NOMO-1 (cell line): ENCODE measurements around the gene CGB8.
"Not testable (repeated sequence)": the region's sequence is repeated elsewhere in the genome, so short reads cannot be mapped to it uniquely, and the experiment has no call there.

Experiments
- DNase-seq, 2 experiments: peaks; one replicate each; lab custom pipeline; 2025; ENCODE audit not compliant: unreplicated experiment in 2 of 2; lab: John Stamatoyannopoulos, UW

CGB8 gene

DNA sequence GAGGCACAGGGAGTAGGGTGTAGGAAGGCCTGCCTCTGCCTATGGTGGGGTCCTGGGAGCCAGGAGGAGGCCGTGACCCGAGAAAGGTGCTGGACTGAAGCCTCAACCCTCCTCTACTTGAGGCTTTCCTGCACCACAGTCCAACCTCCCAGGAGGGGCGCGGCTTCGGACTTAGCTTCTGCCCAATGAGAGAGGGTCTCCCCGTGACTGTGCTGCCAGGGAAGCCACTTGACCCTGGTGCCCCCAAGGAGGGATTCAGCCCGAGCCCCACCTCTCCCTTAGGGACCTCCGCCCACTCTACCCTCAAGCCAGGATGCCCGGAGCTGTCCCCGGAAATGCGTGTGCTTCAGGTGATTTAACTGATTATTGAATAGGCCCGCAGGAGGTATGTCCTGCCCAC, at the start of gene CGB8:
Gene CGB8 (minus strand): TSS at position 101 of the 400 bp plus-strand sequence. CDS start 372 bp downstream, outside the sequence.
- not testable (repeated sequence) for DNase-seq

DNA sequence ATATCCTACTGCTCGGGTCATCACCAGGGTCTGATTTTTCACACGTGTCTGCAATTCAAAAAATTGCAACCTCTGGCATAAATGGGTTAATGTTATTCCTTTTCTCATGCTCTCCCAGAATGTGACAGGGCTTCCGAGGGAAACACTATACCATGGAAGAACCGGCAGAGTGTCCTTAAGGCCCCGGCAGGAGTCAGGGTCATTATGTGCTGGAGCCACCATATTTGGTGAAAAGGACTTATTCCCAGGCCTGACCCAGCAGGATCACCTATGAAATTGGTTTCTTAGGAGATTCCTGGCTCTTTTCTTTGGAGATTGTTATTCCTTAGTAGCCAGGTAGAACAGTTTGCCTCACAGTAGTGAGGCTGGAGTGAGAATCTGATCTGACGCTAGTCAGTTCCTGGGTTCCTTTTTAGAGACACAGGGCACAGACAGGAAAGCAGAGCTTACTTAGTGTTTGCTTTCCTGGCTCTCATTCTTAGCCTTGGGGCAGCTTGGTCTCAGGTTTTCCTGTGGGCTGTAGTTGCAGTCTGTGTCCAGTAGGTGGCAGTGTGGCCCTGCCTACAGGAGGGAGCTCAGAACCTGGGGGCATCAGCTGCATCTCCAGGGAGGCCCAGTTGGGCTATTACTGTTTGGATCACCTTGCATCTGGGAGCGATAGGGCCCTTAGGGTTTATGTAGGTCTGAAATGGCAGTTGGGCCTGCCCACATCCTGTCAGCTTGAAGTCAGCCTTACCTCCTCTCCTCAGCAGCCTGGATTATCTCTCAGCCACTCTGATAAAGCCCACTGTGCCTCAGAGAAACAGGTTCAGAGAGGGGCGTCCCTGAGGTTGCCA, 48.8 kb upstream of the CGB8 start:
- peak; percentile 56 to 66 for DNase-seq

DNA sequence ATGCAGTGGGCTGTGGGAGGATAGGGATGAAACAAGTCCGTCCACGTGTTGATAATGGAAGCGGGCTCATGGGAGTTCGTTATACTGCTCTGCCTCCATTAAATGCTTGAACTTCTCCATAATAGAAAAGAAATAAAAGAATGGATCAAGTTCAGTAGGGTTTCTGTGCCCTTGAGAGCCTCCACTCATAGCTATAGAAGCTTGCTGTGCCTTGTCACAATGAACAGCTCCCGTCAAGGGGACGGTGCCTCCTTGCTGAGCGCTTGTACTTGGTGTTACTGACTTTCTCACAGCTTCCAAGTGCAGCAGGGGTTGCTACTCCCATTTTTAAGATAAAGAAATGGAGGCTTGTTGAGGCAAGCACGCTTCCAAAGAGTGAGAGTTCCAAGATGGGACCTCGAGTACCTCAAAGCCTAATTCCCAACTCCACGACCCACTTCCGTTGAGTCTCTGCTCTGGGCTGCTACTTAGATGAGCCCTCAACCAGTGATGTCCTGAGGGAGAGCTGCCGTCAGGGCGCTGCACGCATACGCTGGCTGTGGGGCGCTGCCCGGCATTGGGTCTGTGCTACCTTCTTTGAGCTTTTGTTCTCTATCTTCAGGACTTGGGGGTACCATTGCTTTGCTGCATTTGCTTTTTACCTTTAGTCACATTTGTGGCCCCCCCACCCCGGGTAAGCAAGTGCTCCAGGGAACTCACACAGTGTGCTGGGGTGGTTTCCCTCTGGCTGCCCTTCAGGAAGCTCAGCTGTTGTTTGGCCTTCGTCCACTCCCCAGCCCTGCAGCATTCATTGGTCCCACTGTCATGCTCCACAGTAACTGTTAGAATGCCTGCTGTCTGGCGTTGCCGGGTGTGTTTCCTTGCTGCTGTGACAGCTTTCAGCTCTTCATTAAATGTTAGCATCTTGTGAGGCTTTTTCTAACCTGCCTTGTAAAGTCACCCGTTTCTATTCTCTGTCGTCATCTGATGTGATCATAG, 45.9 kb upstream of the CGB8 start:
- DNase-seq, result no peak

DNA sequence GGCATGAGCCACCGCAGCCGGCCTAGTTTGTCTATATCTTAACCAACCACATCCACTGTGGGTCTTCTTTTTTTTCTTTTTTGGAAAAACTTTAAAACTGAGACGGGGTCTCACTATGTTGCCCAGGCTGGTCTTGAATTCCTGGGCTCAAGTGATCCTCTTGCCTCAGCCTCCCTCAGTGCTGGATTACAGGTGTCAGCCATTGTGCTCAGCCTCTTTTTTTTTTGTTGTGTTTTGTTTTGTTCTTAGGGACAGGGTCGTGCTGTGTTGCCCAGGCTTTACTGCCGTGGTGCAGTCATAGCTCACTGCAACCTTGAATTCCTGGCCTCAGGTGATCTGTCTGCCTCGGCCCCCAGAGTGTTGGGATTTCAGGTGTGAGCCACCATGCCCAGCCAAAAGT, 43.8 kb upstream of the CGB8 start:
- no peak for DNase-seq

DNA sequence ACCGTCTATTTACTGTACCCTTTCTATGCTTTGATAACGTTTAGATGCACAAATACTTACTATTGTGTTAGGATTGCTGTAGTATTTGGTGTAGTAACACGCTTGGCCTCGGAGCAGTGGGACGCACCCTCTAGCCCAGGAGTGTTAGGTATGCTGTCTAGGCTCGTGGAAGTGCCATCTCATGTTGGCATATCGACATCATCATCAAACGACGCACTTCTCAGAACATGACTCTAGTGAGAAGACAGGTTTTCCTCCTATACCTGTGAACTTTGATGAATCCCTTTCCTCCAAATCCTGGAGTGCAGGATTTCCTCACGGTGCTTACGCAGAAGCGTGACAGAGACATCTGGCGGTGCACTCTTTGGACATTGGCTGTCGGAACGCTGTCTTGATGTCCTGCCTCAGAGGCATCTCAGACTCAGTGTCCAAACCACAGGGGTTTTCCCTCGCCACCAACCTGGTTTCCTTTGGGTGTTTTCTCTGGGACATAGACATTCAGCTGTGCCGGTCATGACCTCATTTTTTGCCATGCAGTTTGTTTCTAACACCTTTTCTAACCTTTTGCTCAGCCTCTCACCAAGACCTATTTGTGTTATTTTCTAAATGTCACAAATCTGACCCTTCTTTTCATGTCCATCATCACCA, 42.6 kb upstream of the CGB8 start:
- no peak for DNase-seq

DNA sequence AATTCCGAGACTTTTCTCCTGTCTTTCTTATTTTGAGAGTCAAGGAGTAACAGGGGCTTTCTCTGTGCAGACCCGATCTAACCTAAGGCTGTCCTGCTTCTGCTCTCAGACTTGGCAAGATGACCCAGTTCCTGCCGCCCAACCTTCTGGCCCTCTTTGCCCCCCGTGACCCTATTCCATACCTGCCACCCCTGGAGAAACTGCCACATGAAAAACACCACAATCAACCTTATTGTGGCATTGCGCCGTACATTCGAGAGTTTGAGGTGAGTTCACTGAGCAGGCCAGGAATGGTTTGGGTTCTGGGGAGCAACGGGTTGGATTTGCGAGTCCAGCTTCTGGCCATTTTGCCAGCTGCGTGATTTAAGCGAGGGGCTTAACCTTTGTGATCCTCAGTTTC, 37.4 kb upstream of the CGB8 start:
- no peak for DNase-seq

DNA sequence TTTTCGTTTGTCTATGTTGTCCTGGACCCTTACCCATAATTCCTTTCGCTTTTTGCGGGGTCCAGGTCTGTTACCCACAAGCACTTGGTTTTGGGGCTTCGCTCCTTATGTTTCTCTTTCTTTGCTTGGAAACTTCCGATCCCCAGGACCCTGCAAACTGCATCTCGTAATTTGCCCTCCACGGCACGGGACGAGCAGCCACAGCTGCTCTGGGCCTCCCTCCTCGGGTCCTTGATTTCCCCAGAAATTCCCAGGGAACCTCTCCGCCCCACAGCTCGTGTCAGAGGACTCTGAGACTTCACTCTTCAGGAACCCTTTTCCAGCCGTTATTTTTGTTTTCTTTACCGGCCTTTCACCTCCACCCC, 36.9 kb upstream of the CGB8 start:
- no peak for DNase-seq

DNA sequence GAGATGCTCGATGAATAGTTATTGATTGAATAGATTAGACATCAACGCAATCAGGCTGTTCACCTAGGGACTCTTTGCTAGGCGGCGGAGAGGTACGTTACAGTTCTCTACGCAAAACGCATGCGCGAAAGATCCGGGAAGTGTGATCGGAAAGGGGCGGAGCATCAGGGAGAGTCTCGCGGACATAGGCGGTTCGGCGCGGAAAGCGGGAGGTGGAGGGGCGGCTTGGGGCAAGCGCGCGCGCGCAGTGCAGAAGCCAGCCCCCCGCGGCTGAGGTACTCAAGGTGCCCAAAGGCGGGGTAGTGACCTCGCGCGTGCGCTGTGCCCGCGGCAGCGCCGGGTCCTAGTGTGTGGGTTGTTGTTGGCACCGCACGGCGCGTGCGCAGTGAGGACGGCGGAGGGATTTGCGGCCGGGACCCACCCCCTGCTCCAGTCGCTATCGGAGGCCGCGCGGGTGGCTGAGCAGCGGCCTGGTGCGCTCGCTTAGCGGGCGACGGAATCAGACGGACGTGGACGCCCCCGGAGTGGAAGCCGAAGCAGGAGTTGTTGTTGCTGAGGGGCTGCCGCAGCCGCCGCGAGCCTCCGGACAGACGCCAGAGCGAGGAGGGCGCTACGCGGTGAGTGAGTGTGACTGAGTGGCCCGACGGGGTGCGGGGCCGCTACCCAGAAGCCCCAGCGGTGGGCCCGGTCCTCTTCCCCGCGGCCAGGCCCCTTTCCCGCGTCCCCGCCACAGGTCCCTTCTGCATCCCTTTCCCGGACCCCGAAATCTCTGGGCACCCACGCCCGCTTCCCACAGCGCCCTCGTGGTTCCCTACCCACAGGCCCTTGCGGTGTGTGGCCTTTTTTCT, 36.3 kb upstream of the CGB8 start, which contains the start of gene SNRNP70:
Gene SNRNP70 (plus strand): TSS at position 432 of the 848 bp plus-strand sequence. CDS start 964 bp downstream, outside the sequence.
- peak; percentile 98 to 99 for DNase-seq

DNA sequence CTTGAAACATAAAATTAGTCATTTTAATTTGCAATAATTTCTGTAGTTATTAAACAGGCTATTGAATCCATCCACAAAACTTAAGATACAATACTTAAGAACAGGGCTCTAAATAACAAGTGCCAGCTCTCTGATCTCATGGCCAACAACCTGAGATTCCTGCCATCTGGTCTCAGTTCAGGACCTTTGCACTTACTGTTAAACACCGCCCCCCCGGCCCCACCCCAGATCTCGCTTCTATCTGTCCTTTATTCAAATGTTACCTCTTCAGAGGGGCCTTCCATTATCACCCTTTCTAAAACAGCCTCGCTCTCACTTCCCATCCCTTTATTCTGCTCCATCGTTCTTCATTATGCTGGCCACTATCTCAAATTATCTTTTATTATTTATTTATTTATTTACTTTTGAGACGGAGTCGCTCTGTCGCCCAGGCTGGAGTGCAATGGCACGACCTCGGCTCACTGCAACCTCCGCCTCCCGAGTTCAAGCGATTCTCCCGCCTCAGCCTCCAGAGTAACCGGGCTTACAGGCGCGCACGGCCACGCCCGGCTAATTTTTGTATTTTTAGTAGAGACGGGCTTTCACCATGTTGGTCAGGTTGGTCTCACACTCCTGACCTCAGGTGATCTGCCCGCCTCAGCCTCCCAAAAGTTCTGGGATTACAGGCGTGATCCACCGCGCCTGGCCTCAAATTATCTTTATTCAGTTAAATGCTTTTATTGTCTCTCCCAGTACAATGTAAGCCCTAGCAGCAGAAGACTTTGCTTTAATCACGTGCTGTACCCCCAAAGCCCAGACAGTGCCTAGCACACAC, 35.5 kb upstream of the CGB8 start:
- no peak for DNase-seq

DNA sequence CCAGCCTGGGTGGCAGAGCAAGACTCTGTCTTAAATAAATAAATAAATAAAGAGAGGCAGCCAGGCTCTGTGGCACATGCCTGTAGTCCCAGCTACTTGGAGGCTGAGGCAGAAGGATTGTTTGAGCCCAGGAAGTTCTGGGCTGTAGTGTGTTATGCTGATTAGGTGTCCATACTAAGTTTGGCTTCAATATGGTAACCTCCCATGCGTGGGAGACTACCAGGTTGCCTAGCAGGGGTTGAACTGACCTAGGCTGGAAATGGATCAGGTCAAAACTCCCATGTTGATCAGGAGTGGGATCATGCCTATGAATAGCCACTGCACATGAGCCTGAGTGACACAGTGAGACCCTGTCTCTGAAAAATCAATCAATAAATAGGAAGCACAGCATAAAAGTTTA, 32.4 kb upstream of the CGB8 start:
- DNase-seq, result no peak

DNA sequence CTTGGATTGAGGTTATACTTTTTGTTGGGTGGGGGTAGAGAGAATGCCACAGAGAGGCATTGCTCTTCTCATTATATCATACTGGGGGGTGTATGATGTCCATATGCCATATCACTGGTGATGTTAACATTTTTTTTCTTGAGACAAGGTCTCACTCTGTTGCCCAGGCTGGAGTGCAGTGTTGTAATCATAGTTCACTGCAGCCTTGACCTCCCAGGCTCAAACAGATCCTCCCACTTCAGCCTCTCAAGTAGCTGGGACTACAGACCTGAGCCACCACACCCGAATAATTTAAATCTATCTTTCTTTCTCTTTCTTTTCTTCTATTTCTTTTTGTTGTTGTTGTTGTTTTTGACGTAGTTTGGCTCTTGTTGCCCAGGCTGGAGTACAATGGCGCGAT, 31.5 kb upstream of the CGB8 start:
- DNase-seq, result no peak

DNA sequence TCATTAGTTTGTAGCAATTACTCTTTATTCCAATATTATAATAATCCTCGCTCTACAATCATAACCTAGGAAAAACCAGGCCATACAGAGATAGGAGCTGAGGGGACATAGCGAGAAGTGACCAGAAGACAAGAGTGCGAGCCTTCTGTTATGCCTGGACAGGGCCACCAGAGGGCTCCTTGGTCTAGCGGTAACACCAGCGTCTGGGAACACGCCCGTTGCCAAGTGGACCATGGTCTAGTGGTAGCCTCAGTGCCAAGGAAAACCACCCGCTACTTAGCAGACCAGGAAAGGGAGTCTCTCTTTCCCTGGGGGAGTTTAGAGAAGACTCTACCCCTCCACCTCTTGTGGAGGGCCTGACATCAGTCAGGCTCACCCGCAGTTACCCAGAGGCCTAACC, 26.0 kb upstream of the CGB8 start:
- not testable (repeated sequence) for DNase-seq

DNA sequence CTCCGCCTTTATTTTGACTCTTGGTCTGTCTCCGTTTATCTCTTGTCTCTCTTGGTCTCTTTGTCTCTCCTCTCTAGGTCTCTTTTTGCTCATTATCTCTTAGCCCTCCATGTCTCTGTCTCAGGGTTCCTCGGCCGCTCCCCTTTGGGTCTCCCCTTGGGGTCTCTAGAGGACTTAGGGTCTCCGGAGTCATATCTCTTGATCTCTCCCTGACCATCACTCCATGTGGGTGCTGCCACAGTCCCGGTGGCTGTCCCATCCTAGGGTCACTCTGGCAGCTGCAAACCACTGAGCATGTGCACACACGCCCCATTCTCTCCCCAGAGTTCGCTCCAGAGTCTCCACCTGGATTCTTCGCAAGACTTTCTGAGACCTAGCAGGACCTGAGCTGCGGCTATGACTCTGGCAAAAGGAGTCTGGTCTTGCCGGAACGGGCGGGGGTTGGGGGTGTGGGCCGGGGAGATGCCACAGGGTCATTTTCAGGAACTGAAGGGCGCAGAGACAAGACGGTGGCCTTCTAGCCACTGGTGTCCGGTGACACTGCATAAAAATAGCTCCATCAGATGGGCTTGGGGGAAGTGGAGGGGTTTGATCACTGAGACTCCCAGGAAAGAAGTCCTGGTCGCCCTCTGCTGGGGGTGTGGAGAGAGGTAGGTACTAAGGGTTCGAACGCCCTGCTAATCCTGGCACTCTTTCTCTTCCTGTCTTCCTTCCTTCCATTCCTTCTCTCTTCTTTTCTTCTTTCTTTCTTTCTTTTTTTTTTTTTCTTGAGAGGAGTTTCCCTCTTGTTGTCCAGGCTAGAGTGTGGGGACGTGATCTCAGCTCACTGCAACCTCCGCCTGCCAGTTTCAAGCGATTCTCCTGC, 24.8 kb upstream of the CGB8 start:
- peak; percentile 15 to 30 for DNase-seq

DNA sequence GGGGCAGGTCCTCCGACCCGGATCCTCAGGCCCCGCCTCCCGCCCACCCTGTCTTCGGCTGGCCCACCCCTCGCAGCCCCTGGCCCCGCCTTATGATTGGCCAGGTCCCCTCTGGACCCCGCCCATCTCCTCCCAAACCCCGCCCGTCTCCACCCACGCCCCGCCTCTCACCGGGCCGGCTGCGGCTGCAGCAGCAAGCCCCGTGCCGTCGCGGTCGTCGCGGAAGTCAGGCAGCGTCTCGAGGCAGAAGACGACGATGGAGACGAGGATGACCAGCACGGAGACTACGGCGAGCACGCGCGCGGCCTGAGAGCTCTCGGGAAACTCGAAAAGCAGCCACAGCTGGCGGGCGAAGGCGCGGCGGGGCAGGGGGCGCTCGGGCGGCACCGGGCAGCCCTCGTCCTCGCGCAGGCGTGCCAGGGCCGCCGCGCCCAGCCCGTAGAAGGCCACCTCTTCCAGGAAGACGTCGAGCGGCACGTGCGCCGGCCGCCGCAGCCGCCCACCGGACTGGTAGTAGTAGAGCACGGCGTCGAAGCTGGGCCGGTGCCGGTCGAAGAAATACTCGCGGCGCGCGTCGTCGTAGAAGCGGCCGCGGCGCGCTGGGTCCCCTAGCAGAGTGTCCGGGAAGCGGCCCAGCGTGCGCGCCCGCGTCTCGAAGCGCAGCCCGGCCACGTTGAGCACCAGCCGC, 23.1 kb upstream of the CGB8 start:
- DNase-seq, result no peak

DNA sequence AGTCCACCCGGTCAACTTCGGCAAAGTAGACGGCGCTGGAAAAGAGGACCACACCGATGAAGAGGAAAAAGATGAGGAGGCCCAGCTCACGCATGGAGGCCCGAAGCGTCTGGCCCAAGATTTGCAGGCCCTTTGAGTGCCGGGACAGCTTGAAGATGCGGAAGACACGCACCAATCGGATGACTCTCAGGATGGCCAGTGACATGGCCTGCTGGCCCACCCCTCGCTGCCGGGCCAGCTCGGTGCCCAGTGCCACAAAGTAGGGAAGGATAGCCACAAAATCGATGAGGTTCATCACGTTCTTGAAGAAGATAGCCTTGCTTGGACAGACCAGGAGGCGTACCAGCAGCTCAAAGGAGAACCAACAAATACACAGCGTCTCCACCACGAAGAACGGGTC, 21.5 kb upstream of the CGB8 start:
- DNase-seq, result no peak

DNA sequence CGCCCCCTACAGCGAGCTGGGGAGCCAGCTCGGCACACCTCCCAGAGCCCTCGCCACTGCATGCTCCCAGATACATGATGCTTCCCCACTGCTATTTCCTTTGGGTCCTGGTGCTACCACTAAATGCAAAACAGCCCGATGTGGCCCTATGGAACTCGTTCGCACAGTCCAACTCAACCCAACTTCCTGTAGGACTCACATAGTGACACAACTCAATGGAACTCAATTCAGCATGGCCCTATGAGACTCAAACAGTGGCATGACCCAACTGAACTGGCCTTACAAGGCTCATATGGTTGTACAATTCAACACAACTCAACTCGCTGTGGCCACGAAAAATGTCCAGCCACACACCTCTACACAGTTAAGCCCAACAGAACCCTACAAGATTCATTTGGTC, 20.1 kb upstream of the CGB8 start:
- DNase-seq, result no peak

DNA sequence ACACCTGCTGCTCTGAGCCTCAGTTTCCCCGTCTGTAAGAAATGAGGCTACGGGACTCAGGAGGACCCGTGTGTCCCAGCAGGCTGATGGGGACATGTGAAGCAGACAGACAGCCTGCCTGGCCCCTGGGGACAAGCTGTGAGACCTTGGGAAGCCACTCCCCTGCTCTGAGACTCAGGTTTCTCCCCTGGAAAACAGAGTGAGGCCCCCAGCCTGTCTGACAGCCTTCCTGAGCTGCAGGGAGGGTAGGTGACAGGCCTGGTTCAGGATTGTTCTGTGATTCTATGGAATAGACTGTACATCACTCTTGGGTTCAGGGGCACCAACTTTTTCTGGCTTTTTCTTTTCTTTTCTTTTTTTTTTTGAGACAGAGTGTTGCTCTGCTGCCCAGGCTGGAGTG, 18.6 kb upstream of the CGB8 start:
- no peak for DNase-seq
